Measurements from ENCODE around the gene ANKS1B. TPM values are rescaled to one million over a fixed set of nuclear protein-coding genes. Genes with fewer than 3 reads are reported as not detected.

Gene ANKS1B
- polyA plus RNA-seq, 3 donors = not detected

GRCh38 chr12:99302874-99303273, 681.9 kb downstream of the ANKS1B start:
- H3K4me2 ChIP-seq (replicated peaks; ENCODE audit: extremely low read depth, low read length, poor library complexity, severe bottlenecking) = no peak overlapping the region
- H3K9ac ChIP-seq (ENCODE audit: insufficient read depth, low read length, poor library complexity, severe bottlenecking) = no peak overlapping the region
- no peak for TF ChIP-seq CTCF (IDR thresholded peaks at IDR 0.05)
- DNase-seq = no peak
- no peaks in the 10 kb centered on the region for H3K79me2 ChIP-seq (ENCODE audit: insufficient read depth, low read length)
- no peaks in the 10 kb centered on the region for H3K36me3 ChIP-seq (replicated peaks in 1 of 2; ENCODE audit: control insufficient read depth in 1 of 2, insufficient read depth in 2 of 2, low read length in 2 of 2)
- Mint-ChIP-seq H3K4me1 (no peaks in the 10 kb centered on the region), H3K36me3 (no peaks in the 10 kb centered on the region), H3K9me3 (peaks cover 2 to 11% (median 4%) of the 10 kb centered on the region in 7 donors), H3K27ac (no peak overlapping the region), H3K27me3 (ENCODE audit: low read depth in 3 of 3) (no peaks in the 10 kb centered on the region), H3K4me3 (no peak overlapping the region)
- H4K20me1 ChIP-seq (ENCODE audit: insufficient read depth, low read length) = no peaks in the 10 kb centered on the region
- intact Hi-C loops (cut with micrococcal nuclease) = no loop called here
- H2AFZ ChIP-seq (ENCODE audit: insufficient read depth, low read depth, low read length, poor library complexity, severe bottlenecking) = no peak overlapping the region
- no peaks in the 10 kb centered on the region for H3K27me3 ChIP-seq (ENCODE audit: control insufficient read depth in 2 of 2, insufficient read depth in 2 of 2, low read length in 2 of 2)
- H3K27ac ChIP-seq (ENCODE audit: low read depth in 1 of 2, low read length in 2 of 2) = no peak overlapping the region
- H3K4me1 ChIP-seq (ENCODE audit: control insufficient read depth in 1 of 2, insufficient read depth in 2 of 2, low read length in 2 of 2) = no peaks in the 10 kb centered on the region
- peaks cover 3 to 5% of the 10 kb centered on the region in 2 donors for H3K9me3 ChIP-seq (replicated peaks in 1 of 2; ENCODE audit: control insufficient read depth in 1 of 2, insufficient read depth in 1 of 2, low read length in 2 of 2)
- no CpG with 5 or more reads among the region's 2 CpGs for WGBS (ENCODE audit: insufficient coverage)
- no peak overlapping the region for H3K4me3 ChIP-seq (replicated peaks in 1 of 3; ENCODE audit: low read depth in 2 of 3, low read length in 3 of 3)

- H3K9ac ChIP-seq (ENCODE audit: insufficient read depth, low read length, poor library complexity, severe bottlenecking) = no peak overlapping the region
- no peaks in the 10 kb centered on the region for H3K36me3 ChIP-seq (replicated peaks in 1 of 2; ENCODE audit: control insufficient read depth in 1 of 2, insufficient read depth in 2 of 2, low read length in 2 of 2)
- Mint-ChIP-seq H3K4me1 (no peaks in the 10 kb centered on the region), H3K27me3 (ENCODE audit: low read depth in 3 of 3) (no peaks in the 10 kb centered on the region), H3K4me3 (no peak overlapping the region), H3K9me3 (peaks cover 6 to 23% (median 9%) of the 10 kb centered on the region in 7 donors), H3K27ac (no peak overlapping the region), H3K36me3 (no peaks in the 10 kb centered on the region)
- H3K4me3 ChIP-seq (replicated peaks in 1 of 3; ENCODE audit: low read depth in 2 of 3, low read length in 3 of 3) = no peak overlapping the region
- TF ChIP-seq CTCF (IDR thresholded peaks at IDR 0.05) = no peak
- peaks cover 18 to 20% of the 10 kb centered on the region in 2 donors for H3K9me3 ChIP-seq (replicated peaks in 1 of 2; ENCODE audit: control insufficient read depth in 1 of 2, insufficient read depth in 1 of 2, low read length in 2 of 2)
- H4K20me1 ChIP-seq (ENCODE audit: insufficient read depth, low read length) = no peaks in the 10 kb centered on the region
- no peak overlapping the region for H3K4me2 ChIP-seq (replicated peaks; ENCODE audit: extremely low read depth, low read length, poor library complexity, severe bottlenecking)
- no peaks in the 10 kb centered on the region for H3K27me3 ChIP-seq (ENCODE audit: control insufficient read depth in 2 of 2, insufficient read depth in 2 of 2, low read length in 2 of 2)
- 71% methylated on average over 1 of the region's 1 CpG for WGBS (ENCODE audit: insufficient coverage)
- intact Hi-C loops (cut with micrococcal nuclease) = no loop called here
- DNase-seq = no peak
- no peaks in the 10 kb centered on the region for H3K4me1 ChIP-seq (ENCODE audit: control insufficient read depth in 1 of 2, insufficient read depth in 2 of 2, low read length in 2 of 2)
- H3K79me2 ChIP-seq (ENCODE audit: insufficient read depth, low read length) = no peaks in the 10 kb centered on the region
- H3K27ac ChIP-seq (ENCODE audit: low read depth in 1 of 2, low read length in 2 of 2) = no peak overlapping the region
- H2AFZ ChIP-seq (ENCODE audit: insufficient read depth, low read depth, low read length, poor library complexity, severe bottlenecking) = no peak overlapping the region
Measured at GRCh38 chr12:99287136-99287535, 697.6 kb downstream of the ANKS1B start.

All from CD14-positive monocyte (primary cell).